ENCODE data around the gene CDC42BPA.
"Not testable (repeated sequence)": the region's sequence is repeated elsewhere in the genome, so short reads cannot be mapped to it uniquely, and the experiment has no call there.

The CDC42BPA gene

GRCh38 chr1:227059076-227059475, 259.2 kb downstream of the CDC42BPA start:
- ATAC-seq: no peak

DNA sequence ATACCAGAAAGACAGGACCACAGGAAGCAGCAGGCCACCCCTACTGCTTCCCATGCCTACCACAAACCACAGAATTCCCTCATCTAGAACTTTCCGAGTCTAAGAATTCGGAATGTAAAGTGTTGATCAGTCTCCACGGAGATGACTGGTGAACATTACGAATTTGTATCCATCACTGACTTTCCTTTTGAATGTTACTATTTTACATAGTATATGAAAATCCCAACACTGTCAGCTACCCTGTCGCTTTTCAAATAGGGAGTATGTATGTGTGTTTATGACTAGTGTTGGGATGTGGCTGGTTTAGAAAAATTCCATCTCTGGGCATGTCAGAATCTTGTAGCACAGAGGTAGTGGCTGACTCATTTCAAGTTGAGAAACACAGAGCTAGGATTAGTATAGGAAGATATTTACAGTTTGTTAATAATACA, 260.0 kb downstream of the CDC42BPA start:
- no peak for ATAC-seq

- no peak for ATAC-seq
Measured at GRCh38 chr1:227049253-227049652, 269.0 kb downstream of the CDC42BPA start.

- ATAC-seq: peak in 1 of 2 donors; percentile 56
Measured at GRCh38 chr1:227043755-227044154, 274.5 kb downstream of the CDC42BPA start.

DNA sequence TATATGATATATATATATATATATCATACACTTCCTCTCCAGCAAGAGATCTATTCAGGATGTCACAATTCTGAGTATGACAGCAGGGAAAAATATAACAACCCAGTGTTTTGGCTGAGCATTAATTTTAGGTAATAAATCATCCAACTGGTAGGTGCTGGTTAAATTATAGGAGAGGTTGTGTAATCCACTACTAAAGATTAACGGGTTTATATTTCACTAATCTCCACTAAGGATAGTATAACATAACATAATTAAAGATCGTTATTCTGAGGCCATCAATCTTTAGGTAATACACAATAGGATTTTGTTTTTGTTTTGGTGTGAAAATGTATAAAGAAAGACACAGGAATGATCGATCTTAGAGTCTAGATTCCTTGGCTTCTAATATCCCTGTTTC, 276.0 kb downstream of the CDC42BPA start:
- ATAC-seq: no peak

DNA sequence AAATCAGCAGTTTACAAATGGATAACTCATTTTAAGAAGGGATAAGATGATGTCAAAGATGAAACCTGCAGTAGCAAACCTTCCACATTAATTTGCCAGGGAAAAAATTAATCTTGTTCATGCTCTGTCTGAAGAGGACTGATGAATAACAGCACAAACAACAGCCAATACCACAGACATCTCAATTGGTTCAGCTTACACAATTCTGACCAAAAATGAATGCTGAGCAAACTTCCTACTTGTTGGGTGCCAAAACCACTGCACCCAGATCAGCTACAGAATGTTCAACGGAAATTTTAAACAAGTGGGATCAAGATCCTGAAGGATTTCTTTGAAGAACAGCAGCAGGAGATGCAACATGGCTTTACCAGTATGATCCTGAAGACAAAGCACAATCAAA, 279.9 kb downstream of the CDC42BPA start:
- no peak for ATAC-seq

- no peak for ATAC-seq
Measured at GRCh38 chr1:227037121-227037520, 281.2 kb downstream of the CDC42BPA start.

DNA sequence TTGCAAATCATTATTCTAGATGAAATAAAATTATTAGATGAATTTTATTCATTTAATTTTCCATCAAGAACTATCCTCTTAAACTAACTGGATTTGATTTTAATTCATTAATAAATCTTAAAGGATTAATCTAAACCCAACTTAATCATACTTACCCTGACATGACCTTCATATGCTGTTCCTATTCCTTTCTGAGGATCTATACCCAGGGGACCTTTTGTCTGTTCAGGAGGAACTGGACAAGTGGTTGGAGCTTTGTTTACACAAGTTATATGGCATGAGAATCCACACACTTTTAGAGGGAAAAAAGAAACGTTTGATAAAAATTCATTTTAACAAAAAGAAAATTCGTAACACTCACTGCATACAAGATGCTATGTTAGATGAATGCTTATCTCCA, 283.0 kb downstream of the CDC42BPA start:
- no peak for ATAC-seq

DNA sequence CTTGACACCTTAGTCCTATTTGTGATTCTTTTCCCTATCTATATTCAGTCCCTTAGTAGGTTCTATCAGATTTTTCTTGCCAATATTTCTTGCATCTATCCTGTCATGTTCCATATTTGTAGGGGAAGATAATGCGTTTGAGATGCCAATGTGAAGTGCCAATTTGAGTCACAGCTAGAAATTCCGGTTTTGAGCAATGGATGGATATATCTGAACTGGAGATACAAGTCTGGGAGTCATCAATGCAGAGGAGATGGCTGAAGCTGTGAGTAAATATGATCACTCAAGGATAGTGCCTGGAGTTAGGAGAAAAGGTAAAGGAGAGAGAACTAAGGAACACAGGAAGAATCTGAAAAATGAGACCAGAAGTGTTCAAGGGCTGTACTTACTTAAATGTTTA, 284.4 kb downstream of the CDC42BPA start:
- ATAC-seq: no peak

GRCh38 chr1:227032396-227032795, 285.9 kb downstream of the CDC42BPA start:
- no peak for ATAC-seq

GRCh38 chr1:227016990-227017389, 301.3 kb downstream of the CDC42BPA start:
- no peak for ATAC-seq

GRCh38 chr1:227010645-227011044, 307.6 kb downstream of the CDC42BPA start:
- ATAC-seq: no peak

GRCh38 chr1:227009937-227010336, 308.4 kb downstream of the CDC42BPA start:
- no peak for ATAC-seq

GRCh38 chr1:227006226-227006796, 312.0 kb downstream of the CDC42BPA start:
- no peak for ATAC-seq

DNA sequence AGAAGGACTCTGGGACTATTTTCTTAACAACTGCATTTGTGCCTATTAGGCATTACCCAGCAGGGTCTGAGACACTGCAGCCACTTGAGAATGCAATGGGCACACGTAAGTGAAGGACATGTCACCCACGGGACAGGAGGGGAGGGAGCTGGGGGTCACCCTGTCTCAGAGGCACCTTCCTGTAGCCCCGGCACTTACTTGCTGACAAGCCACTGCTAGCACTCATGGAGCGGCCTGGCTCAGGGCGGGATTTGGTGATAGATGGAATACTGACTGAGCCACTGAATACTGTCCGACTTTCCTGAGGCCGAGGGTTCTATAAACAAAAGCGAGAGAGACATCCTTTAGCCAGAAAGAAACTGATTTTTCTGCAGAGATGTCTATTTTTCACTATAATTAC, 313.5 kb downstream of the CDC42BPA start:
- ATAC-seq: no peak

DNA sequence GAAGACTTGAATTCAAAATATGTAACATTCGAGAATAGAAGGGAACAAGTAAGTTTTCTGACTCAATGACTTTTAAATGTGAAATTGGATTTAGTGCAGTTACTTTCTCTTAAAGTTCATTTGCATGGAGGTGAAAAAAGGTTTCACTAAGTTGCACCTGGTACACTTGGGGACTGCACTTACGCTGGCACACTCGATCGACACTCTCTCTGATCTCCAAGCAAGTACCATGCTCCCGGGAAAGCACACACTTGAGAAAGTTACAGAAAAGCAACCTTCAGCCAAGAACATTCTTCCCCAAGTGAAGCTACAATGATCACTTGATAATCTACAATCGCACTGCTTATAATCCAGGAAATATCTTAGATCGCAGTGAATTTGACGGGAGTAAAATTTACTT, 315.1 kb downstream of the CDC42BPA start:
- ATAC-seq: no peak

DNA sequence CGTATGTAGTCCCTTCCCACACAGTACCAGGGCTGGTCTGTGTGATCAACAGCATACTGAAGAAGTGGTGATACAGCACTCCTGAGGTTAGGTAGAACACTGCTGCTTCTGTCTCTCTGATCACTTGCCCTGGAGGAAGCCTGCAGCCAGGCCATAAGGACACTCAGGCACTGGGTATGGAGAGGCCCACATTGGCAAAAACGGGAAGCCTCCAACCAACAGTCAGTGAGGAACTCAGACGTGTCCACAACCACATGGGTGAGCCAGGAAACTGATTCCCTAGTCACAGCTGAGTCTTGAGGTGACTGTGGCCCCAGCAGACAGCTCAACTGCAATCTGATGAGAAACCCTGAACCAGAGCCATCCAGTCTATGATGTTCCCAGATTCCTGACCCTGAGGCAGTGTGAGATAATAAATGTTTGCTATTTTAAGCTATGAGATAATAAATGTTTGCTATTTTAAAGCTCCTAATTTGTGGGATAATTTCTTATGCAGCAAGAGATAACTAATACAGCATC, 315.7 kb downstream of the CDC42BPA start:
- ATAC-seq: no peak

DNA sequence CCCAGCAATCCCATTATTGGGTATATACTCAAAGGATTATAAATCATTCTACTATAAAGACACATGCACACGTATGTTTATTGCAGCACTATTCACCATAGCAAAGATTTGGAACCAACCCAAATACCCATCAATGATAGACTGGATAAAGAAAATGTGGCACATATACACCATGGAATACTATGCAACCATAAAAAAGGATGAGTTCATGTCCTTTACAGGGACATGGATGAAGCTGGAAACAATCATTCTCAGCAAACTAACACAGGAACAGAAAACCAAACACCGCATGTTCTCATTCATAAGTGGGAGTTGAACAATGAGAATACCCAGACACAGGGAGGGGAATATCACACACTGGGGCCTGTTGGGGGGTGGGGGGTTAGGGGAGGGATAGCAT, 318.7 kb downstream of the CDC42BPA start:
- ATAC-seq: not testable (repeated sequence)

GRCh38 chr1:226995365-226996332, 322.6 kb downstream of the CDC42BPA start:
- ATAC-seq: peak; percentile 64 to 76

GRCh38 chr1:226994586-226995364, 323.5 kb downstream of the CDC42BPA start:
- no peak for ATAC-seq

DNA sequence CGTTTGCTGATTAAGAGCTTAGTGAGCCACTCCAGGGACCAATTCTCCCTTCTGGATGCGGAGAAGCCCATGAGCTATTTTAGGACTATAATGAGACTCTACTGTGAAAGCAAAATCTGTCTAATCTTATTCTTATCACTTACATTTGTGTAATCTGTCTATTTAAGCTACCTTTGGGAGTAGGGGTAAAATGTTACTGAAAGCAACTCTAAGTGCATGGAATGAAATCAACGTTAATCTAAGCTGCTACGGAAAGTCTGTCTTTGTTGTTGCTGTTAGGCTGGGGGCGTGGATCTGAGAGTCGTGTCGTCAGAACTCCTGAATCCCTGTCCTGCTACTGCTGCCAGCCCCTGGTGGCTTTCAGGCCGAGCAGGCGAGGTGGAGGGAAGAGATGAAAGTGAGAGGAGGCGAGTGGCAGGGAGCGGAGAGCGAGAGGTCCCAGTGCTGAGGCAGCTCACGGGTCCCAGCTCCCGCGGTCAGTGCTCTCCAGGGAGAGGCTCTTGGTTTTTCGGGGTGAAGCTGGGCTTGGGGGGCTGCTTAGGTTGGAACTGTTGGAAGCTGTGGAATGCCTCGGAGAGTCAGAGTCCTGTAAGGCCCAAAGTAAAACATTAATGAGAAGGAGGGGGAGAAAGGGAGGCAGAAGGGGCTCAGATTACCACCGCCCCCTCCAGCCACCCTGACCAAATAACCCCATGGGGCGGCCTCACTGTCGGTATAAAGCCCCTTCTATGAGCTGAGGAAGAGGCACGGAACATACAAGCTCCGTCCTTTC, 324.3 kb downstream of the CDC42BPA start:
- no peak for ATAC-seq

GRCh38 chr1:226991920-226992319, 326.4 kb downstream of the CDC42BPA start:
- no peak for ATAC-seq

Data from activated CD4-positive, CD25-positive, alpha-beta regulatory T cell treated with anti-CD3 and anti-CD28 coated beads, Interleukin-2, amount 50 U/mL, for 24 hours (primary cell).